Stimulated activated CD8-positive, alpha-beta memory T cell treated with anti-CD3 and anti-CD28 coated beads, Interleukin-4, amount 100 ng/mL, for 24 hours (primary cell): Measurements from ENCODE around the gene NRARP.

Experiments used
- DNase-seq: peaks from one replicate; pipeline ENCODE4 v3.0.0-alpha.2; 2020; ENCODE audit warnings: low read depth

NRARP gene

GRCh38 chr9:137321726-137322361, 19.8 kb upstream of the NRARP start:
- no peak for DNase-seq

DNA sequence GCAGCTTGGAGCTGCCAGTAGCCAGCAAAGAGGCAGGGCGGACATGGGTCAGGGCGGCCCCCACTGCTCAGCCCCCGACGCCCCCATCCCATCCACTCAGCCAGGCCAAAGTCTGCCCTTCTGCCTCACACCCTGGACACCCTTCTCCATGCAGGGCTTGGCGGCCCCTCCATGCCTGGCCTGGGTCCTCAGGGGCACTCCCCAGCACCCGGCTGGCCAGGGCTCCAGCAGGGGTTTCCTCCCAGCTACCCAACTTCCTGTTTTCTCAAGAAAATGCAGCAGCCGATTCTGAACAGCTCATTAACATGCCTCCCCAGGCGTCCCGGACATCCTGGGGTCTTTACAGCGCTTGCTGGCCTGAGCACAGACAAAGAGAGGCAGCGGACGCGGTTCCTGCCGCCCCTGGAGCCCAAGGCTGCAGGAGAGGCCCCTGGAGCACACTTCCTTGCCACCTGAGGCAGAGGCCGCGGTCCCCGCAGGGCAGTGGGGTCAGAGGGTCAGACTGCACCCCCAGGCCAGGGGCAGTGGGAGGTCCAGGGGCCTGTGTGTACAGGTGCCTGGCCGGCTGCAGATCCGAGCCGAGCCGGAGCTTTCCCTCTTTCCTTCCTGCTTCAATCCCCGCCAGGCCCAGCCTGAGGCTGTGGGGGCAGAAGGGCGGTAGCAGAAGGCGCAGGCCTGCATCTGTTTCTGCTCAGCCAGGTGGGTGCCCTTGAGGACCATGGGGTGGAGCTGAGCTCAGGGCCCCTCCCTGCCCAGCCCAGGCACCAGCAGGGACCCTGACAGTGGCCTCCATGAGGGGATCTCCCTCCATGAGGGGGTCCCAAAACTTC, 18.7 kb upstream of the NRARP start:
- no peak for DNase-seq

- DNase-seq: no peak
Measured at GRCh38 chr9:137319739-137320551, 17.9 kb upstream of the NRARP start.

DNA sequence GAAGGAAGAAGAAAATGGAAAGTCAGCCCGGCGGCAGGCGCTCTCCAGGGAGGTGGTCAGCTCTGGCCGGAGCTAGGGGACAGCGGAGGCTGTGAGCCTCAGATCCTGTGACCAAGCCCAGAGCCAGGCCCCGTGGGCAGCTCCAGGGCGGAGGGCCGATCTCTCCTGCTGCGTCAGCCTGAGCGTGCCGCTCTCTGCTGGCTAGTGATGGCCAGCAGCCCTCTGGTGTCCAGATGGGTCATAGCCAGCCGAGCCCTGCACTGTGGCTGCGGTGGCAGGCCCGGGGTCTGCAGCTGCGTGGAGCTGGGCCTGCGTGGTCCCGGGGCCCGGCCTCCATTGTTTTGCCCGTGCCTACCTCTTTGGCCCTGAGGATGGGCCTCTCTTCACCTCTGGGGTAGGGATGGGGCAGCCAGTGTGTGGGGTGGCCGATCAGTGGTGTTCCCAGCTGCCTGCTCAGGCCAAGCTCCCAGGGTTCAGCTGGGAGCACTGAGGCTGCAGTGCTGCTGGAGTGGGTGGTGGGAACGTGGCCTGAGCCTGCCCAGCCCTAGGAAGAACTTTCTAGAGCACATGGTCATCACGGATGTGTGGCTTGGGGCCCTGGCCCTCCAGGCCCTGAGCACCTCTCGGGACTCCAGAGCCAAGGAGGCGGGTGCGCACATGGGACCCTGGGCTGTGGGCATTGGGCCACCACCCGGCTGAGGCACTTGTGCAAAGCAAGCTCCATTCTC, 17.1 kb upstream of the NRARP start:
- no peak for DNase-seq

DNA sequence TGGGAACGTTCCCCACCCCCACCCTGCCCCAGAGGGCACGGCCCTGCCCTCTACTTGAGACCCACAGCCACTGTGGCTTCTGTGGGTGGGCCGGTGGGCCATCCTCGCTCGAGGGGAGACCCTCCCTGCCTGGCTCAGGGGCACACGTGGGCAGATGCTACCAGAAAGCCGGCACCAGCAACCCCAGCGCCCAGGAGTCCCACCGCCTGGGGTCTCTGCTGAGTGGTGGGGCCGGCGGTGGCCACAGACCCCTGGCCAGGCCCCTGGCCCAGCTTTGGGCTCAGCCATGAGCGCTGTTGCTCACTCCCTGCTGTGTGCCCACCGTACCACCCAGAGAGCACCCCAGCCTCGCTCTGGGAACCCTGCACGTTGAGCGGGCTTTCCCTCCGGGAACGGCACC, 16.5 kb upstream of the NRARP start:
- no peak for DNase-seq

- no peak for DNase-seq
Measured at GRCh38 chr9:137317718-137318511, 15.8 kb upstream of the NRARP start.

DNA sequence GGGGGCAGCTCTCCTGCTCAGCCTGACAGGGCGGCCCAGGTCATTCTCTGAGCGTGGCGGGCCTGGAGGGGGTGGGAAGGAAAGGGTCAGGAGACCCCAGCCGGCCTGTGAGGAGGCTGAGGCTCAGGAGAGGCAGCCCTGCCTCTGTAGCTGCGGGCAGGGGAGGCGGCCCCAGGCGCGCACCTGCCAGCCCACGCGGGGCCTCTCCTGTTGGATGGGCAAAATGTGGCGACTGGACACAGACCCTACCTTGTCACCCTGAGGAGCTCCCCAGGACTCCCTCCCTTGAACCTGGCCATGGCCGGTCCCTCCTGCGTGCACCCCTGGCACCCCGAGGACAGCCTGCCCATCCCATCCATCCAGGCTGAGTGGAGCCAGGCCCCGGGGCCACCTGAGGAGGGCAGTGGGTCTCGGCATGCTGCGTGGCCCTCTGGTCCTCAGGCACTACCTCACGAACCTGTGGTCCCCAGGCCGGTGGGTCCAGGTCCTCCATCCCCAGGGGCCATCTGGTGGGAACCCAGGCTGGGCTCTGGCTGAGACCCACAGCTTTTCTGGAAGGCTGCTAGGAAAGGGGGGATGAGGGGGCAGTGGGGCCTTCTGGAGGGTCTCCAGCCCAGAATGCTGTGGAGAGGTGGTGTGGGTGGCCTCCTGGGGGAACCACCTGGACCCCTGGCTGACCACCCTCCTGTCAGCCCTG, 15.1 kb upstream of the NRARP start:
- DNase-seq: no peak

GRCh38 chr9:137316012-137316981, 14.2 kb upstream of the NRARP start:
- DNase-seq: no peak

GRCh38 chr9:137315581-137316011, 13.5 kb upstream of the NRARP start:
- DNase-seq: no peak

DNA sequence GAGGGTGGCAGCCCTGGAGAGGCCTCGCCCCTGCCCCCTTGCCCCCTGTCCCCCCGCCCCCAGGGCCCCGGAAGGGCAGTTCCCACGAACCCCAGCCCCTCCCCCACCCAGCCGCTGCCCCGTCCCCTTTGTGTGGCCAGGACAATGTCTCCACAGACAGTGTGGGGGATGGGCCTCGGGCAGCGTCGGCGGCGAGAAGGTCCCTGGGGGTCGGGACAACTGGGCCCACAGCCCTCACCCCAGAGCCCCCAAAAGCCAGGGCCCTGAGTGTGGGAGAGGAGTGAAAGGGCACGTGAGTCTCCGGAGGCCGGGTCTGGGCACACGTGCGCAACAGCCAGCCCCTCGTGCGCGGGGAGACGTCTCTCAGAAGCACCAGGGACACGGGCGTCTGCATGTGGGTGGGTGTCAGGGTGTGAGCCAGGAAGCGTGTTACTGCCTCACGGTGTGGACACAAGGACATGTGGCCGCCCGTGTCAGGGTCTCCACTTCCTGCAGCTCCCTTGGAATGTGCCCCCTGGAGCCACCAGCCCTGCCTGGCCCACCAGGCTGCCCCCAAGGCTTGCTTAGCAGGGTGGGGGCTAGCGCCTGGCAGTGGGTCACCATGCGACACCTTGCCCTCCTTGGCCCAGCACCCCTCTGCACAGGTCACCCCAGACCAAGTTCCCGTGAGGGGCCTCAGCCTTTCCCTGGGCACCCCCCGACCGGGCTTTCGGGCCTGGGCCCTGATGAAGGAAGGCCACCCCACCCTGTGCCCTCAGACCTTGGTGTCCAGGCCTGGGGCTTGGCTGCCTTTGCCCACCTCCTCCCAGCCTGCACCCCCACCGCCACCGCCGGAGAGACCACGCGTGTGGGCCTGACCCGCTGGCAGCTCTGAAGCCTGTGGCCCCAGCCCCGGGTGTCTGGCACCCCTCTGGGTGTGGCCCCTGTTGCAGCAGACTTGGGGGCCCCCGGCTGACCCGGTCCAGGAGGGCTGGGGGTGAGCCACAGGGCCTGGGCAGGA, 12.8 kb upstream of the NRARP start:
- DNase-seq: no peak

DNA sequence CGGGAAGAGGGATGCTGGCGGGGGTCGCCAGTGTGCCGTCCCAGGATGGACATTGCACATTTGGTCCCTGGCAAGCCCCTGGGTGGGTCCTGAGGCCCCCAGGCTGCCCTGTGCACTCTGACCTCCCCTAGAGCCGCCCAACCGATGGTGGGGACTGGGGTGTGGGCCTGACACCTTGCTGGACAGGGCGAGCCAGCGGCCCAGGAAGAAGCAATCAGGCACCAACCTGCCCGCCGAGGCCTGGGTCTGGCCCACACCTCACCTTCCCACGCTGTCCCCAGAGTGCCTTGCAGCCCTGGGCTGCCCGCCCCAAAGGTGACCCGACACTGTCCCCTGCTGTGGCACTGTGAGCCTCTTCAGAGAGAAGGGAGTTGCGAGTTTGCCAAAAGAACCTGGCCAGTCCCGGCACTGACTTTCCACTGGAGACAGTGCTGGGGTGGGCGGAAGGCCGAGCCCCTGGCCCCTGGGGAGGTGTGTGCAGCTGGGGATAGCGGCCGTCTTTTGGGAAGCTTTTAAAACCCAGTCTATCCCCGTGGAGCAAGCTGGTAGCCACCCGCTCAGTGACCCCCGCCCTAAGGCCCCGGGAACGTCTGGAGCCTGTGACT, 12.0 kb upstream of the NRARP start:
- no peak for DNase-seq

GRCh38 chr9:137313326-137313936, 11.4 kb upstream of the NRARP start:
- no peak for DNase-seq

- DNase-seq: no peak
Measured at GRCh38 chr9:137312852-137313325, 10.8 kb upstream of the NRARP start.

DNA sequence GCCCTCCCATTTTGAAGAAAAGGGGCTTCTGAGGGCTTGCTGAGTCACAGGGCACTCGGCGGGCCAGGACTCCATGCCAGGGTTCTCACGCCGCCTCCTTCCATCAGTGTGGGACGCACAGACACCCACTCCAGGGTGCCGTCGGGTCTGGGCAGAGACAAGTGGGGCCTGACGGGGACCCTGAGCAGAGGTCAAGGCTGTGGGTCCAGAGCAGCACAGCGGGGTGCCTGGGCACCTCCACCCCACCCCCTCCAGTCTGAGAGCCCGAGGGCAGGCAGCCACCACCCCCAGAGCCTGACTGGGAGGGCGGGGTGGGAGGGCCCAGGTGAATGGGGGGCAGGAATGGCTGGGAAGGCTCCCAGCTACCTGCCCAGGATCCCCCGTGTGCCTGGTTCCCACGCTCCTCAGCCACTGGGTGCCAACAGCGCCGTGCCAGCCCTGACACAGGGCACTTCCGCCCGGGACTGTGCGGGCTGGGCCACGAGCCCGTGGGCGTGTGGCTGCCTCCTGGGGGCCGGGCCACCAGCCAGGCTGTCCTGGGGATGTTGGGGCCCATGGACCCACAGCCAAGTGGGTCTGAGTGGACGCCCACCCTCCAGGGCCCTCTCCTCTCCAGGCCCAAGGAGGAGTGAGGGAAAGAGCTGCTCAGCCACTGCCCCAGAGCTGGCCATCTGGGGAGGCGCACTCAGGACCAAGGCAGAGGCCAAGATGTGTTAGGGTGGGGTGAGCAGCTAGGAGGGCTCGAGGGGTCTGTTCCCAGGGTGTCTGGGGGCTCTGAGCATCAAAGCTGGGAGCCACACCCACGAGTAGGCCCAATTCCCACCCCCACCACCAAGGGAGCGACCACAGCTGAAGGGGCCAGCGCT, 10.1 kb upstream of the NRARP start:
- no peak for DNase-seq

DNA sequence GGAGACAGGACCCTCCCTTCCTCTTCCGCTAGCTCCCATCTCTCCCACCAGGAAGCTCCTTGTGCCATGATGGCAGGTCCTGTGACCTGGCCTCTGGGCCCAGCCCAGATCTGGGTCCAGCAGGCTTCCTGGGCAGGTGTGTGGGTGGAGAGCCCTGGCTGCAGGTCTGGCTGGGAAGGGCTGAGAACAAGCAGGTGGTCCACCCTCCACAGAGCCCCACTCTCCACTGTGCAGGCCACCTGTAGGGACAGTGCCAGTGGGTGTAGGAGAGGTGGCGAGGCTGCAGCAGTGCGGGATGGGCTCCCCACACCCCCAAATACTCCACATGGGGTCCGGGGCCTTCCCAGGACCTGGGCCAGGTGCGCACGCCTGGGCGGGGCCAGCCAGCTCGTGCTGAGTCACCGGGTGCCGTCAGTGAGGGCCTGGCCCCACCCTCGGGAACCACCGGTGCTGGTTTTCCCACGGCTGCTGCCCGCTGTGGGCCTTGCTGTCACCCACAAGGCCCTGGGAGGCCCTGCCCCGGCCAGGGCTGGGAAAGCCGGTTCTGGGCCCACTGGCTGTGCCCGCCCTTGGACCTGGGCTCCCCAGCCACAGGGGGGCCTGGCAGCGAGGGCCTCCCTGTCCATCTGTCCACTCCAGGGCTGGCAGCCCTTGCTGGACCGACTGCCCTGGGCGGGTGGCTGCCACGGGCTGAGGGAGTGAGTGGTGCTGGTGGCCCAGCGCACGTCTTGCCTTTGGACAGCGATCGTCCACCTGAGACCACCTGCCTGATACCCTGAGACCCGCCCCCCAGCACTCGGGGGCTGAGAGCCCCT, 9.3 kb upstream of the NRARP start:
- DNase-seq: no peak
